Heart left ventricle (tissue), 16 donors: ENCODE results near the gene UQCC5. TPM values are rescaled to one million over a fixed set of nuclear protein-coding genes. Genes with fewer than 3 reads are reported as not detected.
"Not testable (repeated sequence)": the region's sequence is repeated elsewhere in the genome, so short reads cannot be mapped to it uniquely, and the experiment has no call there.

Source experiments
- ATAC-seq, 4 donors: fragments of 200-7000 bp; cut with Tn5 transposase; one replicate each; pipeline ENCODE4 v1.9.1; 2020 to 2022; ENCODE audit warnings: moderate library complexity in 4 of 4, mild to moderate bottlenecking in 3 of 4, moderate number of reproducible peaks in 1 of 4
- DNase-seq, 5 donors: peaks; one replicate each; pipeline ENCODE4 v3.0.0-alpha.2; 2020
- H3K27ac ChIP-seq, 12 donors: fragments of 200-600 bp; sonication (generic) in 4 of 12; one replicate each; pipeline versions ENCODE4 v1.5.0 to v1.8.0; 2016 to 2022; ENCODE audit warnings: mild to moderate bottlenecking in 2 of 12
- H3K27me3 ChIP-seq, 9 donors: fragments of 200-600 bp; sonication (generic) in 2 of 9; one replicate each; pipeline versions ENCODE4 v1.5.1 to v1.8.0; 2016 to 2022; ENCODE audit warnings: mild to moderate bottlenecking in 3 of 9
- H3K36me3 ChIP-seq, 9 donors: fragments of 200-600 bp; sonication (generic) in 2 of 9; one replicate each; pipeline versions ENCODE4 v1.5.0 to v1.8.0; 2018 to 2022; ENCODE audit warnings: mild to moderate bottlenecking in 2 of 9
- H3K4me1 ChIP-seq, 12 donors: fragments of 200-600 bp; sonication (generic) in 4 of 12; one replicate each; pipeline versions ENCODE4 v1.5.0 to v1.8.0; 2016 to 2022; ENCODE audit warnings: mild to moderate bottlenecking in 3 of 12
- H3K4me3 ChIP-seq, 12 donors: fragments of 200-600 bp; sonication (generic) in 4 of 12; one replicate each; pipeline versions ENCODE4 v1.5.0 to v1.8.0; 2017 to 2022; ENCODE audit warnings: mild to moderate bottlenecking in 9 of 12, moderate library complexity in 4 of 12
- H3K9me3 ChIP-seq, 12 donors: fragments of 200-600 bp; sonication (generic) in 4 of 12; one replicate each; pipeline versions ENCODE4 v1.5.0 to v1.8.0; 2016 to 2022; ENCODE audit warnings: mild to moderate bottlenecking in 1 of 12
- CTCF ChIP-seq, 12 donors: fragments of 200-600 bp; sonication (generic) in 4 of 12; IDR thresholded peaks; one replicate each; pipeline versions ENCODE4 v1.5.0 to v1.8.0; 2018 to 2022; ENCODE audit warnings: antibody characterized with exemption in 12 of 12, mild to moderate bottlenecking in 5 of 12
- POLR2A ChIP-seq, 2 donors: fragments of 450-650 bp; IDR thresholded peaks; one replicate each; pipeline ENCODE4 v1.6.1; 2017; ENCODE audit warnings: antibody characterized with exemption in 2 of 2, mild to moderate bottlenecking in 2 of 2, moderate library complexity in 2 of 2
- WGBS, 4 donors: extraction: QIAGEN DNeasy Blood & Tissue Kit in 2 of 4; methylation state at CpG; one replicate each; pipeline versions ENCODE4 v1.1.5 to v1.1.7; 2013 to 2018; 5-methylcytosine and 5-hydroxymethylcytosine counted together
- intact Hi-C, 10 donors: fragments of 100-400 bp; cut with DNase I; formaldehyde crosslinking; loops; one replicate each; pipeline versions ENCODE4 v1.11.1 to v1.14.2; 2022
- polyA plus RNA-seq, 2 donors: library from polyadenylated mRNA; stranded (reverse); fragments of 200-250 nt; gene quantifications; one replicate each; pipeline ENCODE4 v1.2.3, GENCODE V29; 2013
- total RNA-seq, 9 donors: library from RNA; depleted of rRNA in 2 of 9; stranded (reverse); fragments of >200 nt in 2 of 9; fragmentation: NEBNext Ultra II Directional in 3 of 9; extraction: Animal tissue kit (Norgen Biotek cat#: 25700) in 3 of 9; gene quantifications; one replicate each; pipeline versions ENCODE4 v1.1.0 to v1.2.4, GENCODE V29; 2016 to 2023
- donor health status: ischemic (EF 13 %, LVEDD 7.1; RV severe dilation, severe dysfunction).
- donor health status: healthy with polysubstance abuse.
- donor health status: DM: no; HTN: yes; CAD: no.
- donor health status: DM: no; HTN: no; CAD: no.
- donor health status: ischemic (EF 25% LVEDD 6.9; RV normal size, moderate dysfunction).
- donor health status: ischemic (EF 25% LVEDD 5.7; RV mildly dilated, moderate dysfunction).
- donor health status: healthy.
- donor health status: DM: yes; HTN: yes; CAD: no.
- donor health status: ischemic (EF 35%, LVEDD 5.7; RV mildly dilated, moderate dysfunction).
- donor health status: nonischemic (EF 11% LVEDD 7.7; RV severe dilation, severe dysfunction).
- donor health status: DM: yes; HTN: yes; CAD: no.
- donor health status: PGD.
- donor health status: ischemic (EF 29% LVEDD 5.4; RV normal size, mild dysfunction).
- donor health status: nonischemic (EF 23%, LVEDD 6.1; RV moderate dilation, normal function).

UQCC5 gene
- total and polyA plus RNA-seq, 11 donors: 2.0 to 113 (median 59.2) TPM

GRCh38 chr3:52525680-52526561 is 10.5 kb upstream of the UQCC5 start:
- H3K4me3 ChIP-seq: no peak overlapping the region
- H3K4me1 ChIP-seq: peaks cover 9 to 63% (median 46%) of the 10 kb centered on the region in 12 donors
- H3K9me3 ChIP-seq: no peaks in the 10 kb centered on the region
- H3K36me3 ChIP-seq: peaks cover 0 to 76% (median 19%) of the 10 kb centered on the region in 9 donors
- TF ChIP-seq POLR2A (IDR thresholded peaks at IDR 0.05): no peak
- TF ChIP-seq CTCF (IDR thresholded peaks at IDR 0.05): no peak
- intact Hi-C loops: loop anchor here in 3 of 10 donors (5.0 kb wide), 3 partner anchors 34 to 44 kb away; no protein-coding TSS in a partner anchor
- no peak for ATAC-seq
- WGBS, 4 donors: 62 to 80% (median 74%) methylated on average over 6 to 9 of the region's 9 CpGs
- no peaks in the 10 kb centered on the region for H3K27me3 ChIP-seq
- peak overlapping the region; percentile 58 to 91 (median 79) for H3K27ac ChIP-seq
- peak in 3 of 5 donors; percentile 22 to 57 (median 30) for DNase-seq

GRCh38 chr3:52526671-52527038 is 9.8 kb upstream of the UQCC5 start:
- H3K9me3 ChIP-seq, H3K27me3 ChIP-seq, H3K4me3 ChIP-seq, ATAC-seq, DNase-seq: not testable (repeated sequence)
- Histone ChIP-seq H3K36me3 (peaks cover 0 to 68% (median 19%) of the 10 kb centered on the region in 9 donors), H3K27ac (peak overlapping the region in 7 of 12 donors; percentile 21 to 91 (median 76)), H3K4me1 (peaks cover 9 to 70% (median 52%) of the 10 kb centered on the region in 12 donors)
- intact Hi-C loops: loop anchor here in 3 of 10 donors (5.0 kb wide), 3 partner anchors 34 to 44 kb away; no protein-coding TSS in a partner anchor
- 94 to 97% (median 95%) methylated on average over 5 of the region's 5 CpGs for WGBS, 4 donors

GRCh38 chr3:52527039-52527731 is 9.2 kb upstream of the UQCC5 start:
- Histone ChIP-seq H3K4me1 (peaks cover 9 to 76% (median 57%) of the 10 kb centered on the region in 12 donors), H3K27ac (peak overlapping the region in 7 of 12 donors; percentile 6 to 91 (median 30)), H3K27me3 (no peaks in the 10 kb centered on the region), H3K9me3 (no peaks in the 10 kb centered on the region), H3K4me3 (no peak overlapping the region), H3K36me3 (peaks cover 0 to 63% (median 19%) of the 10 kb centered on the region in 9 donors)
- no peak for ATAC-seq
- peak in 3 of 5 donors; percentile 25 to 49 (median 31) for DNase-seq
- intact Hi-C loops: loop anchor here in 3 of 10 donors (5.0 kb wide), 3 partner anchors 35 to 45 kb away; no protein-coding TSS in a partner anchor
- WGBS, 4 donors: 93 to 96% (median 95%) methylated on average over 14 of the region's 14 CpGs
- TF ChIP-seq POLR2A (IDR thresholded peaks at IDR 0.05) (no peak), CTCF (IDR thresholded peaks at IDR 0.05) (no peak)

- peak in 4 of 5 donors; percentile 7 to 61 (median 23) for DNase-seq
- Histone ChIP-seq H3K36me3 (peaks cover 0 to 55% (median 19%) of the 10 kb centered on the region in 9 donors), H3K4me1 (peaks cover 9 to 83% (median 65%) of the 10 kb centered on the region in 12 donors), H3K4me3 (no peak overlapping the region), H3K27ac (peak overlapping the region in 4 of 12 donors; percentile 9 to 91 (median 84)), H3K27me3 (no peaks in the 10 kb centered on the region), H3K9me3 (no peaks in the 10 kb centered on the region)
- 84 to 98% (median 88%) methylated on average over 15 to 18 of the region's 18 CpGs for WGBS, 4 donors
- ATAC-seq: no peak
- intact Hi-C loops: loop anchor here in 3 of 10 donors (5.0 kb wide), 3 partner anchors 36 to 46 kb away; no protein-coding TSS in a partner anchor
- TF ChIP-seq POLR2A (IDR thresholded peaks at IDR 0.05): no peak
- TF ChIP-seq CTCF (IDR thresholded peaks at IDR 0.05): no peak
These were observed 8.4 kb upstream of the UQCC5 start for GRCh38 chr3:52527732-52528585.
